B cell (primary cell): ENCODE measurements around the gene PDZD7. TPM values are rescaled to one million over a fixed set of nuclear protein-coding genes. Genes with fewer than 3 reads are reported as not detected.

Experiments used
- ATAC-seq: fragments of 200-7000 bp; cut with Tn5 transposase; one replicate; pipeline ENCODE4 v1.10.0; 2021; ENCODE audit warnings: low read depth, mild to moderate bottlenecking, moderate number of reproducible peaks, moderate library complexity
- CTCF ChIA-PET: fragments of 350-600 bp; sonication (Branson Sonifier 250); formaldehyde crosslinking; loops from one replicate; lab custom pipeline; 2021; ENCODE audit warnings: antibody characterized with exemption, inconsistent platforms; lab: Charles Lee
- POLR2A ChIA-PET: fragments of 350-600 bp; sonication (Branson Sonifier 250); formaldehyde crosslinking; loops from one replicate; lab custom pipeline; 2021; ENCODE audit warnings: antibody characterized with exemption; lab: Charles Lee
- DNase-seq: peaks from one replicate; pipeline ENCODE4 v3.0.0; 2013
- H2AFZ ChIP-seq: 2 replicates; pipeline ENCODE4 v1.6.1; 2012; ENCODE audit warnings: mild to moderate bottlenecking, low read depth, low read length; ENCODE audit not compliant: insufficient read depth, poor library complexity, severe bottlenecking
- H3K27ac ChIP-seq, 2 donors: 1 replicate in 1 of 2; 2 replicates in 1 of 2; pipeline ENCODE4 v1.5.1; 2012 to 2013; ENCODE audit warnings: low read length in 2 of 2, mild to moderate bottlenecking in 2 of 2, moderate library complexity in 1 of 2
- H3K27me3 ChIP-seq, 4 experiments: fragments of 200-600 bp in 1 of 4; sonication (generic) in 1 of 4; replicated peaks in 1 of 4; 1 replicate in 2 of 4; 2 replicates in 2 of 4; pipeline versions ENCODE4 v1.6.1 to v1.7.0; 2013 to 2016; ENCODE audit warnings: low read length in 3 of 4, mild to moderate bottlenecking in 2 of 4, mixed read lengths in 1 of 4, moderate library complexity in 1 of 4; ENCODE audit not compliant: insufficient read depth in 4 of 4, control insufficient read depth in 3 of 4; ENCODE audit errors: control extremely low read depth in 1 of 4
- H3K36me3 ChIP-seq, 2 experiments: replicated peaks in 1 of 2; 1 replicate in 1 of 2; 2 replicates in 1 of 2; pipeline versions ENCODE4 v1.6.1 to v1.7.1; 2013; ENCODE audit warnings: low read length in 1 of 2; ENCODE audit not compliant: insufficient read depth in 2 of 2, control insufficient read depth in 1 of 2; ENCODE audit errors: control extremely low read depth in 1 of 2, extremely low read depth in 1 of 2
- H3K4me1 ChIP-seq, 2 donors: fragments of 200-600 bp in 1 of 2; sonication (generic) in 1 of 2; 1 replicate in 1 of 2; 2 replicates in 1 of 2; pipeline versions ENCODE4 v1.5.1 to v1.6.1; 2013 to 2017; ENCODE audit warnings: low read length in 2 of 2; ENCODE audit not compliant: control insufficient read depth in 2 of 2, insufficient read depth in 2 of 2
- H3K4me2 ChIP-seq: replicated peaks from 2 replicates; pipeline ENCODE3; 2012; ENCODE audit warnings: mild to moderate bottlenecking, low read depth, low read length; ENCODE audit not compliant: poor library complexity, severe bottlenecking
- H3K4me3 ChIP-seq, 5 experiments: fragments of 200-600 bp in 1 of 5; sonication (generic) in 1 of 5; 1 replicate in 3 of 5; 2 replicates in 2 of 5; pipeline versions ENCODE4 v1.5.1 to v1.7.0; 2011 to 2016; ENCODE audit warnings: low read length in 4 of 5, mild to moderate bottlenecking in 4 of 5, low read depth in 2 of 5, control low read depth in 1 of 5, moderate library complexity in 1 of 5; ENCODE audit not compliant: insufficient read depth in 1 of 5; ENCODE audit errors: control extremely low read depth in 1 of 5, extremely low read depth in 1 of 5
- H3K79me2 ChIP-seq: fragments of 200-600 bp; sonication (generic); one replicate; pipeline ENCODE4 v1.6.0; 2016; ENCODE audit warnings: low read length; ENCODE audit not compliant: control insufficient read depth, insufficient read depth
- H3K9ac ChIP-seq: fragments of 200-600 bp; sonication (generic); 2 replicates; pipeline ENCODE4 v1.6.1; 2017; ENCODE audit warnings: mild to moderate bottlenecking, low read length, moderate library complexity
- H3K9me3 ChIP-seq, 3 donors: one replicate each; pipeline versions ENCODE4 v1.6.1 to v1.7.1; 2013; ENCODE audit warnings: low read length in 2 of 3; ENCODE audit not compliant: control insufficient read depth in 2 of 3, insufficient read depth in 1 of 3; ENCODE audit errors: control extremely low read depth in 1 of 3
- H4K20me1 ChIP-seq: 2 replicates; pipeline ENCODE4 v1.6.0; 2012; ENCODE audit warnings: mild to moderate bottlenecking, low read length; ENCODE audit not compliant: insufficient read depth, control insufficient read depth, poor library complexity, severe bottlenecking
- H3K27ac Mint-ChIP-seq: one replicate; pipeline ENCODE4 v1.8.0; 2021; ENCODE audit warnings: mixed read lengths
- H3K27me3 Mint-ChIP-seq: one replicate; pipeline ENCODE4 v1.8.0; 2021; ENCODE audit warnings: mixed read lengths
- H3K4me1 Mint-ChIP-seq: one replicate; pipeline ENCODE4 v1.8.0; 2021; ENCODE audit warnings: mixed read lengths
- H3K4me3 Mint-ChIP-seq: one replicate; pipeline ENCODE4 v1.8.0; 2021; ENCODE audit warnings: mixed read lengths
- H3K9me3 Mint-ChIP-seq: one replicate; pipeline ENCODE4 v1.8.0; 2022; ENCODE audit warnings: mixed read lengths; ENCODE audit not compliant: insufficient read depth
- CTCF ChIP-seq: fragments of 200-600 bp; IDR thresholded peaks from one replicate; pipeline ENCODE4 v1.8.0; 2022; ENCODE audit warnings: antibody characterized with exemption, mild to moderate bottlenecking
- EZH2 ChIP-seq: IDR thresholded peaks from 2 replicates; pipeline ENCODE4 v1.6.1; 2012; ENCODE audit warnings: borderline replicate concordance, low read depth, mild to moderate bottlenecking, moderate library complexity, low read length; ENCODE audit not compliant: insufficient read depth, poor library complexity, severe bottlenecking
- WGBS: methylation state at CpG from one replicate; pipeline ENCODE4 v1.1.5; 2013; ENCODE audit warnings: missing lambda C conversion rate; ENCODE audit not compliant: insufficient coverage; 5-methylcytosine and 5-hydroxymethylcytosine counted together
- intact Hi-C: fragments of 100-400 bp; cut with micrococcal nuclease; formaldehyde crosslinking; loops from one replicate; pipeline ENCODE4 v1.10.0; 2022
- polyA plus RNA-seq: library from polyadenylated mRNA; depleted of rRNA; stranded (reverse); fragments of >200 nt; gene quantifications from 2 replicates; pipeline ENCODE4 v1.2.3, GENCODE V29; 2012
- total RNA-seq, 2 donors: library from RNA; stranded (reverse); fragments of 120-200 nt in 1 of 2; gene quantifications; 1 replicate in 1 of 2; 2 replicates in 1 of 2; pipeline versions ENCODE4 v1.2.3 to v1.2.4, GENCODE V29; 2013 to 2022

PDZD7 gene
- total and polyA plus RNA-seq, 2 donors (not counting 1 experiment from before 2014, with no cell fraction given), result 0.64 to 0.69 TPM

GRCh38 chr10:101079874-101080273 lies 48.9 kb upstream of the PDZD7 start:
- 60% methylated on average over 1 of the region's 1 CpG for WGBS
- no peak for ATAC-seq

More at GRCh38 chr10:101079874-101080273, 48.9 kb upstream of the PDZD7 start:
- Histone ChIP-seq H3K9me3 (no peaks in the 10 kb centered on the region), H3K79me2 (no peaks in the 10 kb centered on the region), H3K4me3 (no peak overlapping the region), H3K4me1 (no peaks in the 10 kb centered on the region), H2AFZ (no peak overlapping the region), H3K4me2 (no peak overlapping the region), H3K27ac (no peak overlapping the region), H3K36me3 (no peaks in the 10 kb centered on the region), H3K27me3 (peaks cover 0 to 71% (median 29%) of the 10 kb centered on the region in 4 experiments), H4K20me1 (no peaks in the 10 kb centered on the region), H3K9ac (no peak overlapping the region)
- intact Hi-C loops, result no loop called here
- POLR2A ChIA-PET, result interaction anchor here (0.6 kb wide), 1 partner anchor 27 kb away, joined by 3 read pairs; no protein-coding TSS in a partner anchor
- H3K27ac Mint-ChIP-seq, result no peak overlapping the region
- no peak for DNase-seq
- CTCF ChIA-PET, result interaction anchor here (0.7 to 1.2 kb wide), 2 partner anchors 16 to 41 kb away, joined by 3 to 4 read pairs; no protein-coding TSS in a partner anchor
- H3K4me1 Mint-ChIP-seq, result no peaks in the 10 kb centered on the region
- H3K9me3 Mint-ChIP-seq, result no peaks in the 10 kb centered on the region
- no peak for TF ChIP-seq EZH2
- TF ChIP-seq CTCF, result no peak
- peaks cover 65% of the 10 kb centered on the region for H3K27me3 Mint-ChIP-seq
- no peak overlapping the region for H3K4me3 Mint-ChIP-seq
